B cell (primary cell): ENCODE results near the gene ABCC3.

Experiments used
- CTCF ChIP-seq: fragments of 200-600 bp; IDR thresholded peaks from one replicate; pipeline ENCODE4 v1.8.0; 2022; ENCODE audit warnings: antibody characterized with exemption, mild to moderate bottlenecking
- EZH2 ChIP-seq: IDR thresholded peaks from 2 replicates; pipeline ENCODE4 v1.6.1; 2012; ENCODE audit warnings: borderline replicate concordance, low read depth, mild to moderate bottlenecking, moderate library complexity, low read length; ENCODE audit not compliant: insufficient read depth, poor library complexity, severe bottlenecking

- no peak for TF ChIP-seq CTCF
- no peak for TF ChIP-seq EZH2
Measured at GRCh38 chr17:50631195-50631907, 3.3 kb upstream of the ABCC3 start.
